ENCODE measurements around the gene VANGL2.

The VANGL2 gene

DNA sequence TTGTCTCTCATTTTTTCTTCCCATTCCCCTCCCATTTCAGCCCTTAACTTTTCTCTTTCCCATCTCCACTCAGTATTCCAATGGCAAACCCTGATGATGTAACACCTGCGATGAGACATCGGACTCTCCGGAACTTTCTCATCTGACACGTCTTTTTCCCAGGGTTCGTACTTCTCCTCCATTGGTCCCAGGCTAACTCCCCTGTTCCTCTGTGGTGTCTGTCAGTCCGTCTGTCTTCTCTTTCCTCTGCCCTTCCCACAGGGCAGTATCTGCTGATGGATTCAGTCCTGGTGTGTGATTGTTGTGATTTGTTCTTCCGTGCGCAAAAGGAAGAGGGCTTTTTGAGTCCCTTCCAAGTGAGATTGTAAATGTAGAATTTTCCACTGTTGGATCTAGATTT is 27.7 kb downstream of the VANGL2 start:
- DNase-seq (ENCODE audit: low read depth in 2 of 2), result no peak

DNA sequence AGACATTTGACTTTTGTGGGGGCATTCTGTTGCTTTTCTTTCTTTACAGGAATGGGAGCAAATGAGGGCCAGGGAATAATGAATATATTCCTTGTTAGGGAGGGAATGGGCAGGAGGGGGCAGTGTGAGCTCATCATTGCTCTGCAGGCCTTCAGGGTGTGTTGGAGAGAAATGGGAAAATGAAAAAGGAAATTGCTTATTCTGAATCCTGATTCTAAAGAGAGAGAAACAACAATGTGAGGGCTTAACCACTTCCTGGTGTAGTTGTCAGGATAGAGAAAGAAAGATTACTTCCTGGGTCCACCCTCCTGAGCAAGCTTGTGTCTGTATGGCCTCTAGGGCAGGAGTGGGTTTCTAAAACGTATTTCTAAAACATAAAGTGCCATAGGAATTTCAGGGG is 28.3 kb downstream of the VANGL2 start:
- no peak for DNase-seq (ENCODE audit: low read depth in 2 of 2)

DNA sequence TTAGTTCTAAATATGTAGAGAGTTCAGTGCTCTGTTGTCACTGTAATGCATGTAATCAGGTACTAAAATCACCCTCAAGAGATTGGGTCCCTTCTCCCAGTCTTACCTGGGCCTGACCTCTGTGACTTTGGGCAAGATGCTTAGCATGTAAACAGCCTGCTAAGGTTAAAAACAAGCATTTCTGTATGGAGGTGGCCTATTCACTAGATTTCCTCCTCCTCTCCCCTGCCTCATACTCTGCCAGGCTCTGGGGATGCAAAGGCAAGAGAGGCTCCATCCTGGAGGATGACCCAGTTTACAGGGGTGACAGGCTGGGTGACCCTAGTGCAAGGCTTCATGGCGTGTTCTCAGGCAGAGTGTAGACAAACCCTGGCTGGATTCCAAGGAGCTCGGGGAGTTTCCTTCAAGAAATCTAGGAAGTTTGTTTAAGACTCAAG is 28.8 kb downstream of the VANGL2 start:
- no peak for DNase-seq (ENCODE audit: low read depth in 2 of 2)

DNA sequence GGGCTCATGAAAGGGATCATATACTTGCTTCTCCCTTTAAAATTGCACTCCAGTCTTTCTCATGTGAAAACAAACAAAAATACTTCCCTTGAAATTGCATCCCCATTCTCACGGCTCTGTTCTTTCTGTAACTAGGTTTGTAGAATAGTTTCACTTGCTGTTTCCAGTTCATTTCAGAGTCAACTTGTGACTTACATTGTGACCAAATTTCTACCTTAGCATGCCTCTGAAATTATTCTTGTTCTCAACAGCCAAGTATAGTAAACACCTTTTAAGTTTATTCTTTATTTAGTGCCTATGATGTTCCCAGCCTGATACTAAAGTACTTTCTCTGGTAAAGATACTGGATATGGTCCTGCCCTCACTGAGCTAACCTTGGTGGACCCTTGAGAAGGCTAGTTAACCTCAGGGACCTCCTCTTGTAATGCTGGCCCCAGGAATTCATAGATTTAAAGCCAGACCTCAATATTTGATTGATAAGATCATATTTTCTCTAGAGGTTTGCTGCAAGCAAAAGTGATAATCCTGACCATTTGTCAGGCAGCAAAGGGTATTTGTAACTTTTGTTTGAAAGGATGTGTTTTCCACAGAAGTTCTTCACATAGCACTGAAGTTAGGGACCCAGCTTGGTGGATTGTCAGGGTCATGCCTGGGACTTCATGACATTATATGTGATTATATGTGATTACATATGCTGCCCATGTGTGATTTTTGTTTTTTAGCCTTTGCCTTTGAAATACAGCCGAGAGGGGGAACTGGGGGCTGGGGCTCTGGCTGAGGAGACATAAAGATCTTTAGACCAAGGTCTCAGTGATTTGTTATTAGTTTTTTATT is 29.6 kb downstream of the VANGL2 start:
- DNase-seq (ENCODE audit: low read depth in 2 of 2), result no peak

DNA sequence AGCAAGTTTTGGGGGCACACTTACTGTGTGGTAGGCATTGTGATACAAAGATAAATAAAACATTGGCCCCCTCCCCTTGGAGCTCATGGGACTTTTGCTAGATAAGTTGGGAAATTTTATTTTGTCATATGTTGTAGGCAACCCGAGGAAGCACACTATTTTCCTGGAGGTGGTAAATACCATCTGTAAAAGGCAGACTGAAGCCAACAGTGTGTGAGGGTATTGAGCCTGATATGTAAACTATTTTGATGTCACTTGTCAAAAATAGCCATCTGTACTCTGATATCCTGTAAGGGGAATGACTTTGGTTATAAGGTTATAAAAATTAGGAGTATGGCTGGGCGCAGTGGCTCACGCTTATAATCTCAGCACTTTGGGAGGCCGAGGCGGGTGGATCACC is 30.6 kb downstream of the VANGL2 start:
- DNase-seq (ENCODE audit: low read depth in 2 of 2), result no peak

DNA sequence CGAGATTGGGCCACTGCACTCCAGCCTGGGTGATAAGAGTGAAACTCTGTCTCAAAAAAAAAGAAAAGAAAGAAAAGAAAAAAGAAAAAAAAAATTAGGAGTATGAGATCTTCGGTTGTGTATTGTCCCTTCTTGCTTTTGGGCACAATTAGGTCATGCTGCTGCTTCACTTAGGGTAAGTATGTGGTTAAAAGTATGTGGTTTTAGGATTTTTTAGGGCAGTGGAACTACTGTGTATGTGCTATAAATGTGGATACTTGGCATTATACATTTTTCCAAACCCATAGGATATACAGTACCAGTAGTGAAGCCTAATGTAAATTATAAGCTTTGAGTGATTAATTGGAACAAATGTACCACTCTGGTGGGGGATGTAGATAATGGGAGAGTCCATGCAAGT is 31.2 kb downstream of the VANGL2 start:
- DNase-seq (ENCODE audit: low read depth in 2 of 2), result no peak

DNA sequence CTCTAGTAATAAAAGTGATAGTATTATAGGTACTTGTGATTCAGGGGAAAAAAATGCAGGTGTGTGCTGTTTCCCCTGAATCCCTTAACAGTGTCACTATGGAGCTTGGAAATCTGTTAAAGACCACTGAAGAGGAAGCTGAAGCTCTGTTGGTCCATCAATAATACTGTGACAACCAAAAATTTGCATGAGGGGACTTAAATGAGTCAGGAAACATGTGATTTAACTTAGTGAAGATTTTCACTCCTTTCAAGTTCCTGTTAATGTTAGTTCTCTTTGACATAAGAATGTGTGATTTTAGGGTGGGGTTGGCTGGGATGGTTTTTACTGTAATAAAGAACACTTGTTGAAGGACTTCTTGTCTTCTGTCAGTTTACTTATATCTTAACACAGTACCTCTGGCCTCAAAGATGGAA is 32.0 kb downstream of the VANGL2 start:
- DNase-seq (ENCODE audit: low read depth in 2 of 2), result no peak

DNA sequence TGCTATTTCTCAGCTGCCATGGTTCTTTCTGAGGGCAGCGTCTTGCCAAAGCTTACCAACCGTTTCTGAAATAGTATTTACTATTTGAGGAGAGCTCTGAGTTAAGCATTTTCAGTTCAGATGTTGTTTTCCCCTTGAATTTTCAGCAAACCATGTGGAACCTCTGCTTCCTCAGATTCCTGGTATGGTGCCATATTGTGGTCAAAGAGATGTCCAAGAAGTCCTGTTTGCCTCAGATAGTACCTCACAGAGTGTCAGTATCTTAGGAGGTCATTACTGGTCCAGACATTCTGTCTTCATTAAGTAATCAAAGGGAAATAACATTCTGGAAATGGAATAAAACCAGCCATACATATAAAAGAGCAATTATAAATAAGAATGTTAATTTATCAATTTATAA is 36.6 kb downstream of the VANGL2 start:
- DNase-seq (ENCODE audit: low read depth in 2 of 2), result no peak

DNA sequence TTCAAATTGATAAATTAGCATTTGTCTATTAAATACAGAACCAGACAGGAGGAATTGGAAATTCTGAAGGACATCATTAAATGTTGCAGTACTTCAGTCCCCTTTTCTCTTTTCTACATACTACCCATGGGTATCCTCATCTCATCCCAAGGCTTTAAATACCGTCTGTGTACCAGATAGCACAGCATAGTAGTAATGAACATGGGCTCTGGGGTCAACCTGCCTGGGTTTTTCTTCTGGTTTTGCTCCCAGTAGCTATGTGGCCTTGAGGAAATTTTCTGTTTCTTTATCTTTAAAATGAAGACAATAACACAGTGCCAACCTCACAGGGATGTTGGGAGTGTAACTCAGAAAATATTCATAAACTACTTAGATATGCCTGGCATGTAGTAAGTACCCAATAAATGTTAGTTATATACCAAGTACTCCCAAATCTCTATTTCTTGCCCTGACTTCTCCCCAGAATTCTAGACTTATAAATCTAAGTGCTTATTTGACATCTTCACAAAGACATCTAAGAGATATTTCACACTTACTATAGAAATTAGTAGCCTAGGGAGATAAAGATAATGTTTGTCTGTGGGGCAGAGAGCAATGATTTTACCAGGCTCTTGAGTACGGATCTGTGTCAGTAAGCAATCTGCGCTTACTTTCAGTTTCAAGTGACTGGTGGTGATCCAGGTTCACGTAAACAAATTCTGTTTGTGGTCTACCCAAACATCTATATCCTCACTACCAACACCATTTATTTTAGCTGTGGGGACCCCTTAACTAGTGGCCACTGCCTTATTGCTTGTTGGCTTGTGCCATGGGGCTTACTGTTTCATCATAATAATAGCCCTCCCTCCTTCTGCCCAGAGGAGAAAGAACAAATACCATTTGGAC is 37.3 kb downstream of the VANGL2 start:
- no peak for DNase-seq (ENCODE audit: low read depth in 2 of 2)

DNA sequence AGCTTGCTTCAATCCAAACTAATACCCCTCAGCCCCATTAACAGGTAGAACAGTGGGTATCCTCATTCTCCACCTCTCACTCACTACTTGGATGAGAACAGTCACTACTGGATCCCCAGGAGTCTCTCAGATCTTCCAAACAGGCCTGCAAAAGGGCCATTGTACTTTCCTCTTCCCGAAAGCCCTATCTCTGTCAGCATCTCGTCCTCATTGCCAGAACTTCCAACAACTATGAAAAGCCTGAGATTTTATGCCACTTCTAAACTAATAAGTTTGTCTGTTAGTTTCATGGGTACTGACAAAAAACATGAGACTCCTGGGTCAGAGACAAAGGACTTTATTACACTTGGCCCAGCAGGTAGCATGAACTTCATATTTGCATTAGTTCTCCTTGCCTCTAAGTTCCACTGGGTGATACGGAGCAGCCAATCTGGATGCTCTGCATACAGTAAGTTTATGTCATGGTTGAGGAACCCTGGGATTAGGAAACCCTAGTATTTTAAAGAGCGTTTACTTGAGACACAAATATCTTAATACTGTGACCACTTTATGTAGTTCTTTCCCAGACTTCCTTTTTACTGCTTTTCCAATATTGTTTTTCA is 38.1 kb downstream of the VANGL2 start:
- no peak for DNase-seq (ENCODE audit: low read depth in 2 of 2)

DNA sequence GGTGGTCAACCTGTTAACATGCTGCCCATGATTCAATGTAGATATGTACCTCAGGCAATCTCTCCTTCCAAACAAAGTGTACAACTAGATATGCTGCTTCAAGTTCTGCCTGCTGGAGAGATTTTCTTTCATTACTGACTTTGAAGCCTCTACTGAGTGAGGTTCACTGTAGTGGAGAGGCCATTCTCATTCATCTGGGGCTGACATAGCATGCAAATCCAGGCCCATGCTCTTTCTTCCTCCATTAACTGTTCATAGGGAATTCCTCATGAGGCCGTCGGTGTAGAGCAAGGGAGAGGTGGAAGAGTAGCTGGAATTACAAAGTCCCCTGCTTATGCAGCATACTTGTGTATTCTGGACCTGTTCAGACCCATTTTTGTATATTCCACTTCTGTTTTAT is 38.6 kb downstream of the VANGL2 start:
- DNase-seq (ENCODE audit: low read depth in 2 of 2), result no peak

DNA sequence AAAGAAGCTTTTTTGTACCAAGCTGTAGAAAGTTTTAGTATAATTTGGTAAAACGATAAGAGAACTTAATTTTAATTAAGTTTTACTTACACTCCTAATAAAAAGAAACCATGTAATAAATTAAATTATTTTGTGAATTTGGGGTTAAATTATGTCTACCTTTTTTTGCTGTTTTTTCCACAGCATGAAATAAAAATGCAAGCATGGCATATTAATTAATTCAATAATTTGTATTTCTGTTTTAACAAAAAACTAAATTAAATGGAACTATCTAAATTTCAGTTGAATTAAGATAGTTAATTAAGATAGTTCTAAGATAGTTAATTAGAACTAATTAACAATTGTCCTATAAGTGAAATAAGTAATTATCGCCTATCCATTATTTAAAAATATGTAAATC is 39.4 kb downstream of the VANGL2 start:
- no peak for DNase-seq (ENCODE audit: low read depth in 2 of 2)

DNA sequence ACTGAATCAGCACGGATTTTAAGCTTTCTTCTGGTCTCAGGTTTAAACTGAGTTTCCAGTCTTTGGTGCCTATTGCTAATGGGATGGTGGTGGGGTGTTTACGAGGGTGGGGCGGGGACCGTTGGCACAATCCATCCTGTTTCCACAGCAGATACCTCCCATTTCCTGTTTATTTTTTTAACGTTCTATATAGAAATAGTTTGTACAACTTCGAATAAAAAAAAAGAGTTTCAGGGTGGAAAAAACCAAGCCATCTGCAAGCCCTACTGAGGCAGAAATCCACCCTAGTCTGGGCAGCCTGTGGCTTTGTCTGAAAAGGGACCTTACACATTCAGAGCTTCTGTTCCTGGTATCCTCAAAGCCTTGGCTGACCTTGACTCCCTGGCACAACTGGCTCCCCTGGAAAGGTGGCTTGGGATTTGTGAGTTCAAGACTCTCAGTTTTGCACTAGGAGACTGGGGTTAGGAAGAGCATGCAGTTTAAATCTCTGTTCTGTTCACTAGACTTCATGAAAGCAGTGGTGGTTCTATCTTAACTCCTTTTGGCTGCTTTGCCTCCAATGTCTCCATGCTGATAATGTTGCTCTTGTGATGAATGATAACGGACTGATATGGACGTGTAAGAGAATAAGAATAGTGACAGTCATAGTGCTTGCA is 46.7 kb downstream of the VANGL2 start:
- no peak for DNase-seq (ENCODE audit: low read depth in 2 of 2)

DNA sequence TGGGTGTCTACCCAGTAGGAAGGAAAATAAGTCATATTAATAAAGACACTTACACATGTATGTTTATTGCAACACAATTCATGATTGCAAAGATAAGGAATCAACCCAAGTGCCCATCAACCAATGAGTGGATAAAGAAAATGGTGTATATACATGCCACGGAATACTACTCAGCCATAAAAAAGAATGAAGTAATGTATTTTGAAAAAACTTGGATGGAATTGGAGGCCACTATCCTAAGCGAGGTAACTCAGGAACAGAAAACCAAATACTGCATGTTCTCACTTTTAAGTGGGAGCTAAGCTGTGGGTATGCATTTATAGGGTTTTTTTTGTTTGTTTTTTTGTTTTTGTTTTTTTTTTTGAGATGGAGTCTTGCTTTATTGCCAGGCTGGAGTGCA is 49.1 kb downstream of the VANGL2 start:
- no peak for DNase-seq (ENCODE audit: low read depth in 2 of 2)

DNA sequence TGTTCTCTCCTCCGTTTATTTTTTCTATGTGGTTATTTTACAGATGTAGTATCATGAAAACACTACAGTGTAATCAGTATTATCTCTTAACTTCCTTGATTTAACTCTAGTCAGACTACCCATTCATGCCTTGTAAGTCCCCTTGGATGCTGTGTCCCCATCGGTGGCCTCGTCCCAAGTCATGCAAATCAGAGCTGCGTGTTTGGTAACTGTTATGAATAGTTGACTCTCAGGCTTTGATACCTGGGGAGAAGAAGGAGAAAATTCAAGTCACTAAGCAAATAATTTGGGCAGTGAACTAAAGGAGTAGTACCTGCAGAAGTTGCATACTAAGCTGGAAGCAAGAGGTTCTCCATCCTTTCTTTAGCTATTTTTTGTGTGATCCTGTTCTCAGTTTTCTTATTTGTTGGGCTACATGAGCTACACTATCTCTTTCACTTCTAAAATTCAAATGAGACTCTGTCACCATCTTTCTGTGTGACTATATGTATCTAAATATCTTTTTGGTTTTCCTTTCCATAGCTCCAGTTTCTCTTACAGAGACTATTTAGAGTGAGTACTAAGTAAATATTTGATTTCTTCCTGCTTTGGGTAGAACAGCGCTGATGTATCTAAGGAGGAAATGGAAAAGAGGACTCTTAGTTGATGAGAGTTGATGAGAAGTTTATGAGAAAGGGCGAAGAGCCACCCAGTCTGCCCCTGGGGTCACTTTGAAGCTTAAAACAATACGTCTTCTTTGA is 50.9 kb downstream of the VANGL2 start:
- DNase-seq (ENCODE audit: low read depth in 2 of 2), result no peak

DNA sequence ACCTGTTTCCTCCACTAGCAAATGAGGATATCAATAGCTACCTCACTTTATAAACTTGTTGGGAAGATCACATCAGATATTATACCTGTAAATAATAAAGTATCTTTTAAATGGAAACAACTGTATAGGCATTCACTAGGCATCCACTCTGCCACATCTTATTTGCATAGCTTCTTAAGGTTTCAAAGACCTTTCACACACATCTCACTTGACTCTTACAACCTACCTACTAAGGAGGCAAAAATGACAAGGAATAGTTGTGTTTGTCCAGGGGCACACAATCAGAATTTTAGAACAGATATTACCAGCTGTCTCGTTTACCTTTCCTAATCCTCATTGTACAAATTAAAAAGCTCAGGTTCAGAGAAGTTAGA is 51.5 kb downstream of the VANGL2 start:
- no peak for DNase-seq (ENCODE audit: low read depth in 2 of 2)

DNA sequence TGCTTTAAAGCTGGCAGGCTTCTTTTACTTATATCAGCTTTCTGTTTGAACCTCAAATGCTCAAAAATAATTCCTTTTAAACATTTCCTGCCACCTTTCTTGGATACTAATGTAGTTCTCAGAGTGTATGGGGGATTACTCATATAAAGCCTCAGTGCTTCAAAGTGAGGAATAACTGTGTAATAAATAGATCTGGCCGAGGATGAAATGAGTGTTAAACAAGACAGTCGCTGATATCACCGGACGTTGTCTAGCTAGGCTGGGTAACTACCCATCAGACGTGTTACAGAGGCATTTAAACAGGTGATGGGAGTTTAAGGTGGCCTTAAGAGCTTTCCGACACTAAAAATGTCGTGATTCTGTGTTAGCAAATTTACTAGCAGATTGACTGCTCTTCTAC is 53.1 kb downstream of the VANGL2 start:
- DNase-seq (ENCODE audit: low read depth in 2 of 2), result no peak

DNA sequence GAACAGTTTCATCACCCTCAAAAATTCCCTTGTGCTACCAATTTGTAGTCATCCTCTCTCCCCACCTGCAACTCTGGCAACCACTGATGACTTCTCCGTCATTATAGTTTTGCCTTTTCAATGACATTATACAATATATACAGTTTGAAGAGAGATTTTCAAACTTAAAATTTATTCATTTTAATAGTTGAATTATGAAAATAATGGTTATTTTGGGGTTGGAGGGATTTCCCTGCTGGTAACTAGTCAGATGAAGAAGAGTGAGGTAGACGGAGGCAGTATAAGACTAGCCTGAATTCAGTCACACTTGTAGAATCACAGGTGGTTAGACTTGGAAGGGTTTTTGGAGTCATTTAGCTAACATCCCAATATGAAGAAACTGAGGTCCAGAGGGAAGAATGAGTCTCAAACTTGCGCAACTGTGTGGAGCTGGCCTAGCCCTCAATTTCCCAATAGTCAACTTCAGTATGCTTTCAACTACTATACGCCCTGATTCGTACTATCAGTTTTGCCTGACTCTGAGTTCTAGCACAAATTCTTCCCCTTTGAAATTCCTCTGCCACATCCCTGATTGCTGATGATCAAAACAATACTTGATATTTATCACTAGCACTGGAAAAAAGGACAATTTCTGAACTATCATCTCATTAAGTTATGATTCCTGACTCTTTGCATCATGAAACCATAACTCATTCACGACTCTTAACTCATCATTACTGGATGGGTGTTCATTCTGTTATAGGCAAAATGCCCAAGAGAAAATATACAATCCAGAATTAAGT is 54.2 kb downstream of the VANGL2 start:
- no peak for DNase-seq (ENCODE audit: low read depth in 2 of 2)

DNA sequence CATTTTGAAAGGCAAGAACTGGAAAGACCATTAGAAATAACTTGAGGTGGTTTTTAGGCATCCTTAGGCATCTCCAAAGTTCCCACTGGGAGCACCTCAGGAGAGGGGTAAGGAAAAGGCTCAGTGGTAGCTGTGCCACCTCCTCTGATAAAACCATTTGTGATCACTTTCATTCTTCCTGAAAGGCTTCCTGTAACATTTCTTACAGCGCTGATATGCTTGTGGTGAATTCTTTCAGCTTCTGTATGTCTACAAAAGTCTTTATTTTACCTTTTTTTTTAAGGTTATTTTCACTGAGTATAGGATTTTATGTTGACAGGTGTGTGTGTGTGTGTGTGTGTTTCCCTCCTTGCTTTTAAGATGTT is 54.8 kb downstream of the VANGL2 start:
- no peak for DNase-seq (ENCODE audit: low read depth in 2 of 2)

DNA sequence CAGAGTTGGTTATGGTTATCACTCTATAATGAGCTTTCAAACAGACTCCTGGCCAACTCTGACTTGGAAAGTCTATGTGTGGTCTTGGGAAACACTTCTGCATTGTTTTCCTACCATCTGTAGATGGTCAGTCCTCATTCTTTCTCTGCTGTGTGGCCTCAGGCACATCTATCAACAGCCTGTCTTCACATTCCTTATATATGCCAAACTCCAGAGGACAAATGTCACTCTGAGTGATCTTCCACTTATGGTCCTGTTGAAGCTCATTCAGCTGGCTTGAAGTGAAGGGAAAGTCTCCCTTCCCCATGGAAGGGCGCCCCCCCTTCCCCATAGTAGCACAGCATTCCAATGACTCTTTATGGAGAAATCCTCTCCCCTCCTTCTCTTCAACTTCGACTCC is 58.7 kb downstream of the VANGL2 start:
- DNase-seq (ENCODE audit: low read depth in 2 of 2), result no peak

DNA sequence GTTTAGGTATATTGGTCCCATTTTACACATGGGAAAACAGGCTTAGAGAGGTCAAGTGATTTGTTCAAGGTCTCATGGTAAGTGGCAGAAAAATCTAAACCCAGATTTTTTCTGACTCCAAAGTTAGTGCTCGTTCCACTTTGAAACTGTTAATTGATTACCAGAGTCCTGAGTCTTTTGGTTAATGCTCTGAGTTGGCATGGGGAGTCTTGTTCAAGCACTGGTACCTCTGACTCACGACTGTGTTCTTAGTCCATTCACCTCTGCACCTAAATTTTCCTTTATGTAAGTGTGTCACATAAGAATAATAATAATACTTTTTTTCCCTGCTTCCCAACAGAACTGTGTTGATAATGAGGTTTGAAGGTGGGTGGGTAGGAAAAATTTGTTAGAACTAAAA is 59.3 kb downstream of the VANGL2 start:
- DNase-seq (ENCODE audit: low read depth in 2 of 2), result no peak

Measured in stimulated activated CD8-positive, alpha-beta memory T cell treated with anti-CD3 and anti-CD28 coated beads, Interleukin-7, amount 100 ng/mL, for 4 hours (primary cell).